ENCODE results near the gene CACNG4.

The CACNG4 gene

DNA sequence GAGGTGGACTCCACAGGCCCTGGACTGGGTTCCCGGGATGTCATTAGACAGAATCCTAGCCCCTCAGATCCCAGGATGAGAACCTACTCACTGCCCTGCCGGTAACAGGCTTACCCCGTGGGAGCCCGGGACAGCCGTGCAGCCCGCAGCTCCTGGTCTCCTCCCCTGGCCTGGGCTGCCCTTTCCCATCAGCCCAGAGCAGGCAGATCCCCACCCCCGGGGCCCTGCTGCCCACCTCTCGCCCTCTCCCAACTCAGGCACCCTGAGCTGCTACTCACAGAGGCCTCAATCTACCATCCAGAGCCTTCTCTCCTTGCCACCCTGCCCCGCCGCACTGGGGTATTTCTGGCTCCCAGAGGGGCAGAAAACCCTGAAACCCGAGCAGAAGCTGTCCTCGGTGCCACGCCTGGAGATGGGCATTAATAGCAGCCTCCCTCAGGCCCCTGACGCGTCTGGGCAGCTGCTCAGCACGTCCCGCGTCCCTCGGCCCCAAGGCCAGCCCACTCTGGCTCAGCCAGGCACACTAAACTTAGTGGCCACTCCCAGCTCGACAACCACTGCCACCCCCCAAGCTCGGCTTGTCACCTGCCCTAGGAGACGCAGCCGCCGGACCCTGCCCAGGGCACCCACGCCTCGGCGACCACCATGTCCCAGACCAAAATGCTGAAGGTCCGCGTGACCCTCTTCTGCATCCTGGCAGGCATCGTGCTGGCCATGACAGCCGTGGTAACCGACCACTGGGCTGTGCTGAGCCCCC lies 79.7 kb downstream of the CACNG4 start, which contains the start of gene CACNG1:
TSS of gene CACNG1 (plus strand) at position 539 of the 757 bp plus-strand sequence. CDS start at position 646, 107 bp downstream.
- DNase-seq, result no peak

DNA sequence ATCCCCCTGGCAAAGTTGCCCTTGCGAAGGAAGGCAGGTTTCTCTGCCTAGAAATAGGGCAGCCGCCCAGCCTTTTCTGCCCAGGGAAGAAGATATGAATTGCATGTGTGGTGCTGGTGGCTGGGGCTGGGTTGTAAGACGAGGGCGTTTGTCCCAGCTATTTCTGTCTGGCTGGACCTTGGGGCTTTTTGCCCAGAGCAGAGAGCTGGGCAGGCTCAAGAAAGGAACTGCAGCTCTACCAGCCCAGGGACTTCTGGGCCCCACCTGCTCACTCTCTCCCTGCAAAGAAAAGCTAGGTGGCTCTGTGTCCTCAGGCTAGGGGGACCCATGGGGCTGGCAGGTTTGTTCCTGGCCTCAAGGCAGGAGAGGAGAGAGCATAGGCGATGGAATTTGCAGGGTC lies 80.4 kb downstream of the CACNG4 start:
- DNase-seq, result no peak

DNA sequence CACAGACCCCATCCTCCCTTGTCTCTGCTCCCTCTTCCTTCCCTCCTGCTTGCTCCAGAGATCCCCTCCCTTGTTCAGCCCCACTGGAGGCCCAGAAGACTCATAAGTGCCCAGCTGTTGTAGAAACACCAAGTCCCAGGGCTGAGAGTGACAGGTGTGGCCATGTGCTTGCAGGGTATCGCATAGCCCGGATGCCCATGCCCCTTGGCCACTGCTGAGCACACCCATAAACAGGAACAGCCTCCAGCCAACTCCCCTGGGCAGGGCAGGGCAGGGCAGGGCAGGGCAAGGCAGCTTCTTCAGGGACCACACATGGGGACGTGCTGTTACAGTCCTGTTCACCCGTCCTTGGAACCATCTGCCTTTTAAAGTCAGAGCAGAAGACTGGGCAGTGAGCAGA lies 81.9 kb downstream of the CACNG4 start:
- DNase-seq, result no peak

DNA sequence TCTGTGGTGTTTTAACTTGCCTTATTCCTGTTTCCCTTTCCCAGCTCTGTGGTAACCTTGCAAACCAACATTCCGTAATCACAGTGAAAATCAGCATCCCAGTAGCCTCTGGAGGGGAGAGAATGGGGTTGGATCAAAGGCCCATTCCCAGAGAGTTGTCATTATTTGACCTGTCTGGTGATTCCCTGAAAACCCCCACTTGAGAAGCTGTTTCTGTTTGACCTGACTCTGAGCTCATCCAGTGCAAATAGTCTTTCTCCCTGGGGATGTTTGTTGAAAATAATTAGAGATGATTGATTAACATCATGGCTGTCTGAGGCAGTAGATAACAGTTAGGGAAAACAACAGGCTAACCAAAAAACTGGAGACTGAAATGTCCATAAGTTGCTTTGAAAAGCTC lies 82.9 kb downstream of the CACNG4 start:
- DNase-seq, result no peak

DNA sequence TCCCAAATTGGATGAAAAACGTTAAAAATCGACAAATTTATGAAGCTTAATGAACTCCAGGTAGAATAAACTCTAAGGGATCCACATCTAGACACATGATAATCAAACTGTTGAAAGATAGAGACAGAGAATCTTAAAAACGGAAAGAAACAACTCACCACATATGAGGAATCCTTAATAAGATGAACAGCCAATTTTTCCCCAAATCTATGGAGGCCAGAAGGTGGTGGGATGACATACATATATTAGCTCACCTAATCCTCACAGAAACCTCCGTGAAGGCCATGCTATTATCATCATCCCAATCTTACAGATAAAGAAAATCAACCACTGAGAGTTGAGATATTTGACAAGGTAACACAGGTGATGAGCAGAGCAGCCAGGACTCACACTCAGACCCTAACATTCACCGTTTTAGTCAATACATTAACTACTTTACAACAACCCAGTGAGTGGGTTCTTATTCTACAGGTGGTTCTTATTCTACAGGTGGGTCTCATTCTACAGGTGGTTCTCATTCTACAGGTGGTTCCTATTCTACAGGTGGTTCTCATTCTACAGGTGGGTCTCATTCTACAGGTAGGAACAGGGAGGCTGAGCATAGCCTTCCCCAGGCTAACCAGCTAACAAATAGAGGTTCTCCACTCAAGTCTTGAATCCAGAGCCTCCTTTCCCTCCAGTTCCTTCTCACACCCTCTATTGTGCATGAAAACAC lies 84.7 kb downstream of the CACNG4 start:
- no peak for DNase-seq

DNA sequence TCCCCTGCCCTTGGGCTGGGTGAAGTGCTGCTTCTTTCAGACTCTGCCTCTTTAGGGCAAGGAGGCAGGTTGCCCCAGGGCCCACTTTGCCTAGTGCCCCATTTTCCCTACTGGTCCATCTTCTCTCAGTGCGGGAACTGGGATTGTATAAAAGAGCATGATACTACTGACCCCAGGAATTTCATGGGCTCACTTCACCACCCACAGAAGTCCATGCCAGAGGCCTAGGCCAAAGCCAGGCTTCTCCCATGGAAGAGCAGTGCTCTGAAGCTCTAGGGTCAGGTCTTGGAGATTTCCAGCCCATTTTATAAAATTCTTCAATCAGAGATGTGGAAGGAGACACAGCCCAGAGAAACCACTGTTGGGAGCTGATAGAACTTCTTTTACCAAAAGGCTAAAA lies 85.6 kb downstream of the CACNG4 start:
- no peak for DNase-seq

DNA sequence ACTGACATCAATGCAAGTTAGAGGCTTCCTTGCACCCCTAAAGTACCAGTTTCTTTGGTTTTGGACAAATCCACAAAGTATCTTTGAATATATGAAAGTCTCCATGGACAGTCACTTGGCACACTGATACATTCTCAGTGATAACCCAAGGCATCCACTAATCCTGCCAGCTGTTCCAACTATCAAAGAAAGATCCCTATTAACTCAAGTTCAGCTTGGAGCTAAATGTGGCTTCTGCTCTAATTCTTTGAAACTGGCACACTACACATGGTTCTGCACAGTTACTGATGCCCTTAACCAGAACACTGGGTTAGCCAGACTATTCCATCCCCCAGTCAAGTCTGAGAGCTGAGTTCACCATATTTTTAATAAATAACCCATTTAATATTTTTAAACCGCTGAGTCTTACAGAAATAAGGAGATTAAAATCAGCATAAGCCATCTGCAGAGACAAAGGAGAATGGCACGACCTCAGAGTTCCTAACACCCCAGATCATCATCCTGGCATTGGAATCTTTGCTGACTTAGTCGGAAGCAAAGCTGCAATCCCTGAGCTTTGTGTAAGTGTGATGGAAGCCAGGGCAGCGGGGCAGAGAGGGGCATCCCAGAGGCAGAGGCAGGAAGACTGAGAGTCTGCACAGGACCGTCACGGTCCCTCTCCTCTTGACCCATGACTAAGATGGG lies 86.1 kb downstream of the CACNG4 start:
- DNase-seq, result no peak

DNA sequence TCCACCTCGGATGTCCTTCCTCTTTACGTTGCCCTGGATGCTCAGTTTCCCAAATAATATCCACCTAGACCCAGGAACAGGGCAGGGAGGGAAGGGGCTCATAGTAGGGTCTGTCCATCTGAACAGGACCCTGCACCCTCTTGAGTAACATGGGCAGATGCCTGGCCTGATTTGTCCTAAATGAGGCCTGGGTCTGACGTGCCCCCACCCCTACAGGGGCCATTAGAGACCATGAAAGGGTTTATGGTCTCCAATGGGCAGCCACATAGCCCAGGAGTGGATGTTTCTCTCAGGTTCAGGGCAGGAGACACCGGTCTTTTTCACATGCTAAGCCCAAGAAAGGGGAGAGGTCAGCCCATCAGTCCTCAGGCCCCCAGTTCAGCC lies 86.6 kb downstream of the CACNG4 start:
- no peak for DNase-seq

DNA sequence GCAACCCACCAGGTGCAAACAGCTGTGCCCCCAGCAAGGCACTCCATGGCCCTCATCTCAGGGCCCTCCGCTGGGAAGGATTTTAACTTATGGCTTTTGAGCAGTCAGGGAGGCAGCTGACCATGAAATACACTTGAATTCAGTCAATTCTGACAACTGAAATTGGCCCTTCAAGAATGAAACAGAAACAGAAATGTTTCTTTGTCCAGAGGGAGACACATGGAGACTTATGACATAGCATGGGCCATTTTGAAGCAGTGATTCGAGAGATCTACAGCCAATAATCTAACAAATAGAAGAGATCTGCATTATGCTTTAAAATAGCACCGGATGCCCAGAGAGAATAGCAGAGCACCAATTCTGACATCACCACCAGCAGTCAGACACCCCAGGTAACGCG lies 87.3 kb downstream of the CACNG4 start:
- DNase-seq, result no peak

DNA sequence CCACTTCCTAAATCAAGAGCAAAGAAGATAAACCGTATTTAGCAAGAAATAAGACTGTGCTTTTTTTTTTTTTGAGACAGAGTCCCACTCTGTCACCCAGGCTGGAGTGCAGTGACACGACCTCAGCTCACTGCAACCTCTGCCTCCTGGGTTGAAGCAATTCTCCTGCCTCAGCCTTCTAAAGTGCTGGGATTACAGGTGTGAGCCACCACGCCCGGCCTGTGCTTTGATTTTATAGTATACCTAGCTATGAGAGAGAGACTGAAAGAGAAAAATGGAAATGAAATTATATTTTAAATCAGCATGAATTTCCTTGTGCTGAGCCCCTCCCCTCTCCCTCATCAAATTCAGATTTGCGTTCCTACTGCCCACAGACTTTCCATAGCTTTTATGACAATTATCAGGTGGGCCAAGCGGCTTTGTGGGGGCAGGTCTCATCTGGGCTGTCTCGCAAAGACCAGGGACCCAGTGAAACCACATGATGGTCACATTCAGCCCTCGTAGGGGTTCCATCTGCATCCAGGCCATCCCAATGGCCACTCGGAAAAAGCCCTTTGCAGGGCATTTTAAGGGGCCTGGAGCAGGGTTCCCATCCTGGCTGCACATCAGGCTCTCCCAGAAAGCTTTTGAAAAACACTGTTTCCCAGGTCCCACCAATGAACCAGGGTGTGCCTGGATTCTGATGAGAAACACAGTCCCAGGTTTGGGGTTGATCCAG lies 88.4 kb downstream of the CACNG4 start:
- DNase-seq, result no peak

DNA sequence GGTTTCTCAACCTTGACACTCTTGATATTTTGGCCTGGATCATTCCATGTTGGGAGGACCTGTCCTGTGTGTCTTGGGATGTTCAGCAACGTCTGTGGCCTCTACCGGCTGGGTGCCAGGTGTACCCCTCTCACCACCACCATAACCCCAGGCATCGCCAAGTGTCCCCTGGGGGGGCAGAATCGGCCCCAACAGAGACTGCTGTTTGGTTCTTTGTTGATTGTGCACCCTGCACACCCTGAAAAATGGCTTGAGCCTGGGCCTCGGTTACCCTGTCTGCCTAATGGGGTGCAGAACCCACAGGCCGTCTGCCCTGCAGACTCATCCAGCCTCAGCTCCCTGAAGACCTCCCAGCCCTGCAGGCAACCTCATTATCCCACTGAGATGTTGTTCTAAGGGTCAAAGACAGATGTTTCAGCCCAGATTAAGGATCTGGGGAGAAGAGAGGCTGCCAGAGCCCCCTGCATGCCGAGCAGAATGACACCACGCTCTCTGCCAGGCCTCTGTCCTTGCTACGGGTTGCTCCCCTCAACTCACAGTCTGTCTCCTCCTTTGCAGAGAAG lies 89.0 kb downstream of the CACNG4 start:
- no peak for DNase-seq

DNA sequence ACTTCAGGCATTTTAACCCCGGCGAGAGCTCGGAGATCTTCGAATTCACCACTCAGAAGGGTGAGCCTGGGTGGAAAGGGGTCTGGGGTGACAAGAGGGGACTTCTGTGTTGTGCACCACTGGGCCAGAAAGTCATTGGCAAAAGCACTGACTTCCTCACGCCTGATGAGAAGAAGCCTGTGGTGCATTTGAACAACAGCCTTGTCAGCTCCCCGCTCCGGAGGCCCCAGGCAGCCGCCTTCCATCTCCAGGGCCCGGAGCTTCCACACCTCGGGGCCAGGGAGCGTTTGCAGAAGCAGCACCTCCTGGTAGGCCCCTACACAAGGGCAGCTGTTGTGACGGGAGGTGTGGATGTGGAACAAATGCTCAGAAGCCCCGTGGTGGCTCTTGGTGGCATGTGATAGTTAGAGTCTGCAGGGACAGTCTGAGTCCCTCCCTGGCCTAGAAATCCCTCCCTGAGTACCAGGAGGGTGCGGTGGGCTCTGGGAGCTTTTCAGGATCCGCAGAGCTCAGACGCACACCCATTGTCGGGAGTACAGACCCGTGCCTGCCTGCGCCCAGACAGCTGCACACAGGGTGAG lies 89.6 kb downstream of the CACNG4 start:
- no peak for DNase-seq

DNA sequence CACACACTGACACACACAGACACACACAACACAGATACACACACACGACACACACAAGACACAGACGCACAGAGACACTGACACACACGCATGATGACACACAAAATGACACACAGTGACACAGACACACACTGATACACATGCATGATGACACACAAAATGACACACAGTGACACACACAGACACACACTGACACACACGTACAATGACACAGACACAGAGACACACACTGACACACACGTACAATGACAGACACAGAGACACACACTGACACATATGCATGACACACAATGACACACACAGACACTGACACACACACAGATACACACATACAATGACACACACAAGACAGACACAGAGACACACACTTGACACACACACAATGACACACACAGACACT lies 90.1 kb downstream of the CACNG4 start:
- no peak for DNase-seq

DNA sequence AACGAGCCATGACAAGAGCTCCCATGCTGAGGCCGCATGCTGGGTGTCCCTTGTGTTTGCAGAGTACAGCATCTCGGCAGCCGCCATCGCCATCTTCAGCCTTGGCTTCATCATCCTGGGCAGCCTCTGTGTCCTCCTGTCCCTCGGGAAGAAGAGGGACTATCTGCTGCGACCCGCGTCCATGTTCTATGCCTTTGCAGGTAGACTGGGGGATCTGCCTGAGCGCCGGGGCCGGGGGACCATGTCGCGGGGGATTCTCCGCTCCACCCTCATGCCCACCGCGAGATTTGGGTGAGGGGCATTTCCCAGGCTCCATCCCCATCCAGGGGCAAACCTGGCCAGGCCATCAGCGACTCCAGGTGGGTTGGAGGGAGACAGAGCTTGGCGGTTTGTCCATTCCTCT lies 90.5 kb downstream of the CACNG4 start:
- no peak for DNase-seq

DNA sequence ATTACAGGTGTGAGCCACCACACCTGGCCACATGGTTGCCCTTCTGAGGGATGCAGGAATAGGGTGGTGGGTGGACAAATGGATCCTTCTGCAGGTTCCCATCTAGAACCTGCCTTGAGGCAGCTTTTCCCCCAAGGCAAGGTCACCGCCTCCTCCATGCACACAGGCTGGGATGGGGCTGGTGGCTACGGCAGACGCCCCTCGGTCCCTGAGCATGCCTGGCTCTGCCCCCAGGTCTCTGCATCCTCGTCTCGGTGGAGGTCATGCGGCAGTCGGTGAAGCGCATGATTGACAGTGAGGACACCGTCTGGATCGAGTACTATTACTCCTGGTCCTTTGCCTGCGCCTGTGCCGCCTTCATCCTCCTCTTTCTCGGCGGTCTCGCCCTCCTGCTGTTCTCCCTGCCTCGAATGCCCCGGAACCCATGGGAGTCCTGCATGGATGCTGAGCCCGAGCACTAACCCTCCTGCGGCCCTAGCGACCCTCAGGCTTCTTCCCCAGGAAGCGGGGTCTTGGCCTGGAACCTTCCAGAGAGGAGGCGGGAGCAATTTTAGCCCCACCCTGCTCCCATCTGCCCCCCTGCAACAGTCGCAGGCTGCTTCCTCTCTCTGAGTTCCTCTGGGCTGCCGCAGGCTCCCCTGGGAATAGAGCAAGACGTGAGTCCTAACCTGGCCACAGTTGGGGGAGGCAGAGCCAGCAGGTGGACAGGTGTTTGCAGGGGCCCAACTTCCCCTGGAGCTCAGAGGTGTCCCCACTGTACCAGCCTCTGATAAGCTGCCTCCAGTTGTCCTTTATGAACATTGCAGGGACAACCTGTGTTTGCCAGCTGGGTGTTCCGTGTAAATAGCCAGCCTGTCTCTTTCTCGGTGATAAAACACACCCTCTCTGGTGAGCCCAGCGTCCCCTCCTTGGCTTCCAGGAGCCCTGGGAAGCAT lies 91.6 kb downstream of the CACNG4 start:
- DNase-seq, result no peak

DNA sequence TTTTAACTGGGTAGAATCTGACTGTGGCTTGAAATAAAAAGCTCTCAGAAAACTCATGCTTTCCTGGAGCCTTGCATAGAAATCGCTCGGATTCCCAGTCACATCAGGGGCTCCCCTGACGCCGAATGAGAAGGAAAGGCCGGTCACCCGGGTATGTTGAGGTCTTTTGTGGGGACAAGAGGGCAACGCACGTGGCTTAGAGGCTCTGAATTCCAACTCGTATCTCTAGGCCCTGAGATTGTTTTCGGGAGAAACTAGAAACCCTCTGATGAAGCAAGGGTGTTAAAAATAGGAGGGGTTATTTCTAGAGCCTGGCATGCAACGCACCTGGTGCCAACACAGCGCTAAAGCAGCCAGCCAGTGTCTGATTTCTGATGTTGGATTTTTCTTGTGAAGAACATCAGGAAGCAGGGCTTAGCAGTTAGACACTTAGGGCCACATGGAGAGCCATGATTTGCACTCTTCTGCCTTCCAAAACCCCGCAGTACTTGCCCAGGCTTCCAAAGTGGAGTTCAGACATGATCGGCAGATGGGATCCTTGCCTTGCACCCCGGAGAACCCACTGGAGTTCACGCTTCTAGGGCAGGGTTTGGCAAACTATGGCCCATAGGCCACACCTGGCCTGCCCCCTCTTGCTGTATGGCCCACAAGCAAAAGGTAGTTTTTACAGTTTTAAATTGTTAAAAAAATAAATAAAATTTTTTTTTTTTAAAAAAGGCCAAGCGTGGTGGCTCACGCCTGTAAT lies 92.4 kb downstream of the CACNG4 start:
- no peak for DNase-seq

DNA sequence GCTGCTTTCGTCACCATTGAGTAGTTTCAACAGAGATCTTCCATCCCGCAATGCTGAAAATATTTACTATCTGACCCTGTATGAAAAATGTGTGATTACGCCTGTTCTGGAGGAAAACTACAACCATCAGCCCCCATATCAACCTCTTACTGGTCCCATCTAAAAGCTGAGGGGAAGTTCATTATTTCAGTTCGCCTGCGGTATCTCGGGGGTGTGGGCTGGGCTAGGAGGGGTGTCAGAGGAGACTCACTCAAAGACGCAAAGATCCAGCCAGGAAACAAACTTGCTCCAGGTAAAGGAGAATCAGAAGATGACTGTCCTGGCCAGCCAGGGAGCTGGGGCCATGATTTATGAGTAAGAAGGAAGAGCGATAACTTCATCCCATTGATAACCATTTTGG lies 93.5 kb downstream of the CACNG4 start:
- no peak for DNase-seq

DNA sequence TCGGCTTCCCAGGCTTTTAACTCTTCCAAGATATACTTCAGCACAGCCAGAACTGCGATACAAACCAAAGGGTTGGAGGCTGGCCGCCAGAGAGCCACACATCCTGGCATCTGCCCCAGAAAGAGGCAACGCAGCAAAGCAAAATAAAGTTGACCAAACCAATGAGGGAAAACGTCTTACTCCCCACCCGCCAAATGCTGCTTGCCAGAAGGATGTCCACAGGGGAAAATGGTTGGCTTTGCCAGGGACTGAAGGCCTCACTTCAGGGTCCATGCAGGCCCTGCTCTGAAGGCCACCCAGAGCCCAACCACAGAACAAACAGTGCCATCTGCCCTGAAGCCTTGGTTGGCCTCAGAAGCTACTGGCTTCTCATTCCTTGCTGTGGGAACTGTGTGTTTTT lies 94.9 kb downstream of the CACNG4 start:
- DNase-seq, result no peak

DNA sequence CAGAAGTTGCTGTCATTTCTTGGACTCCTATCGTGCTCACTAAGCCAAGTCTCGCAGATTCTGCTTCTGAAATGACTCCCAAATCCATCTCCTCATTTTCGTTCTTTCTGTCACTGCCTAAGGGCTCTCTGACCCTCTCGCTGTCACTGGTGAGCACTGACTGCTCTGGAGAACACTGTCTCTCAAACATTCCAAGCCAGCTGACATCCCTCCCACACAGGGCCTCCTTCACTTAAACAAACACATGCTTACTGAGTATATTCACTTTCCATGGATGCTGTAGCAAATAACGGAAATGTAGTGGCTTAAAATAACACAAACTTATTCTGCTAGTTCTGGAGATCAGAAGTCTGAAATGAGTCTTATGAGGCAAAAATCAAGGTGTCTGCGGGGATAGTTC lies 98.6 kb downstream of the CACNG4 start:
- DNase-seq, result no peak

DNA sequence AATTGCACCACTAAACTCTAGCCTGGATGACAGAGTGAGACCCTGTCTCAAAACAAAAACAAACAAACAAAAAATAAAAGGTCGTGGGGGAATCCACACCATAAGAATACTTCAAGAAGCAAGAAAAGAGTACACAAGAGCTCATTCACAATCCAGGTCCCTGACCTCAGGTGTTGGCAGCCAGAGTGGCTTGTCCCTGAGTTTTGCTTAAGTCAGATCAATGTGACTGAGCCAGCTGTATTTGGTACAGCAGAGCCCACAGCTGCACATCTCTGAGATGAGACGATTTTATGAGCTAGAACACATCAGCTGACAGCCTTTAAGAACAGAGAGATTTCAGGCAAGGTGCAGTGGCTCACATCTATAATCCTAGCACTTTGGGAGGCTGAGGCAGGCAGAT lies 102.2 kb downstream of the CACNG4 start:
- no peak for DNase-seq

All from activated CD4-positive, alpha-beta T cell treated with anti-CD3 and anti-CD28 coated beads for 4 hours (primary cell).